ENCODE results near the gene TNFRSF19.

The TNFRSF19 gene

GRCh38 chr13:23599083-23599925 is 29.1 kb downstream of the TNFRSF19 start:
- in situ Hi-C loops (cut with MboI; ENCODE audit: low sequenced_read_pairs), result no loop called here

GRCh38 chr13:23600100-23600499 is 29.9 kb downstream of the TNFRSF19 start:
- in situ Hi-C loops (cut with MboI; ENCODE audit: low sequenced_read_pairs), result no loop called here

GRCh38 chr13:23600534-23600933 is 30.3 kb downstream of the TNFRSF19 start:
- in situ Hi-C loops (cut with MboI; ENCODE audit: low sequenced_read_pairs), result no loop called here

- in situ Hi-C loops (cut with MboI; ENCODE audit: low sequenced_read_pairs), result no loop called here
Measured at GRCh38 chr13:23605831-23606230, 35.6 kb downstream of the TNFRSF19 start.

GRCh38 chr13:23608138-23608537 is 37.9 kb downstream of the TNFRSF19 start:
- in situ Hi-C loops (cut with MboI; ENCODE audit: low sequenced_read_pairs), result no loop called here

- in situ Hi-C loops (cut with MboI; ENCODE audit: low sequenced_read_pairs), result no loop called here
Measured at GRCh38 chr13:23608701-23609413, 38.6 kb downstream of the TNFRSF19 start.

- in situ Hi-C loops (cut with MboI; ENCODE audit: low sequenced_read_pairs), result no loop called here
Measured at GRCh38 chr13:23609414-23609760, 39.2 kb downstream of the TNFRSF19 start.

- in situ Hi-C loops (cut with MboI; ENCODE audit: low sequenced_read_pairs), result no loop called here
Measured at GRCh38 chr13:23609874-23610576, 39.8 kb downstream of the TNFRSF19 start.

- in situ Hi-C loops (cut with MboI; ENCODE audit: low sequenced_read_pairs), result no loop called here
Measured at GRCh38 chr13:23610966-23611491, 40.8 kb downstream of the TNFRSF19 start.

GRCh38 chr13:23612182-23612581 is 42.0 kb downstream of the TNFRSF19 start:
- in situ Hi-C loops (cut with MboI; ENCODE audit: low sequenced_read_pairs), result no loop called here

- in situ Hi-C loops (cut with MboI; ENCODE audit: low sequenced_read_pairs), result no loop called here
Measured at GRCh38 chr13:23612731-23613130, 42.5 kb downstream of the TNFRSF19 start.

GRCh38 chr13:23613596-23613995 is 43.4 kb downstream of the TNFRSF19 start:
- in situ Hi-C loops (cut with MboI; ENCODE audit: low sequenced_read_pairs), result no loop called here

- in situ Hi-C loops (cut with MboI; ENCODE audit: low sequenced_read_pairs), result no loop called here
Measured at GRCh38 chr13:23615395-23616081, 45.3 kb downstream of the TNFRSF19 start.

GRCh38 chr13:23616228-23616627 is 46.0 kb downstream of the TNFRSF19 start:
- in situ Hi-C loops (cut with MboI; ENCODE audit: low sequenced_read_pairs), result no loop called here

GRCh38 chr13:23617551-23618024 is 47.4 kb downstream of the TNFRSF19 start:
- in situ Hi-C loops (cut with MboI; ENCODE audit: low sequenced_read_pairs), result no loop called here

GRCh38 chr13:23618341-23618740 is 48.1 kb downstream of the TNFRSF19 start:
- in situ Hi-C loops (cut with MboI; ENCODE audit: low sequenced_read_pairs), result no loop called here

GRCh38 chr13:23619068-23619855 is 49.0 kb downstream of the TNFRSF19 start:
- in situ Hi-C loops (cut with MboI; ENCODE audit: low sequenced_read_pairs), result no loop called here

- in situ Hi-C loops (cut with MboI; ENCODE audit: low sequenced_read_pairs), result no loop called here
Measured at GRCh38 chr13:23620211-23620610, 50.0 kb downstream of the TNFRSF19 start.

GRCh38 chr13:23620613-23621315 is 50.6 kb downstream of the TNFRSF19 start:
- in situ Hi-C loops (cut with MboI; ENCODE audit: low sequenced_read_pairs), result no loop called here
